Keratinocyte (primary cell): ENCODE data around the gene GGA1.

Source experiments
- CTCF ChIP-seq, 3 experiments: IDR thresholded peaks in 1 of 3; conservative IDR thresholded peaks in 1 of 3; optimal IDR thresholded peaks in 1 of 3; 2 replicates in 2 of 3; 3 replicates in 1 of 3; pipeline versions ENCODE3 to v1.5.1; 2011; ENCODE audit warnings: low read length in 3 of 3, mild to moderate bottlenecking in 3 of 3, moderate library complexity in 2 of 3, control low read depth in 1 of 3, inconsistent platforms in 1 of 3; ENCODE audit not compliant: insufficient read depth in 2 of 3; ENCODE audit errors: extremely low read depth in 1 of 3
- EZH2 ChIP-seq: IDR thresholded peaks from one replicate; pipeline ENCODE4 v1.6.1; 2012; ENCODE audit warnings: inconsistent platforms, mild to moderate bottlenecking, low read length, moderate library complexity

DNA sequence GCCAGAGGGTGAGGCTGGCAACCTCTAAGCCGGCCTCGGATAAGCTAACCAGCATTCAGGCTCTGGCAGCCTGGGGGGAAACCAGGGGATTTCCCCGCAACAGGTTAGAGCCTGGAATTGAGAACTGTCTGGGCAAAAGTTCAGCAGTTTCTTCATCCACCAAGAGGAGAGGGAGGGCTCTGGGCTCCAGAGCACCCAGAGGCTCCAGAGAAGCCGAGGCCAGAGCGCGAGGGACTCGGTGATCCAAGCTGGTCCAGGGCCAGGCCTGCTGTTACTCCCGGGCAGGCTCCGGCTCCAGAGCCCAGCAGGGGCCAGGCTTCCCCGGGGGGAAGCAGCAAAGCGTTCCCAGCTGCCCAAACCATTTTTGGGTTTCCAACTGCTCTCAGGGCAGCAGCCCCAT lies 17.5 kb downstream of the GGA1 start:
- TF ChIP-seq CTCF (optimal IDR thresholded peaks at IDR 0.05 in 1 of 3, IDR thresholded peaks at IDR 0.05 in 1 of 3, conservative IDR thresholded peaks at IDR 0.05 in 1 of 3; ENCODE audit: extremely low read depth in 1 of 3, insufficient read depth in 2 of 3, low read length in 3 of 3) (no peak), EZH2 (no peak)
